Left lung (tissue), 10 donors: Measurements from ENCODE around the gene FRMD4A. TPM values are rescaled to one million over a fixed set of nuclear protein-coding genes. Genes with fewer than 3 reads are reported as not detected.

ENCODE experiments used
- ATAC-seq: fragments of 200-7000 bp; cut with Tn5 transposase; one replicate; pipeline ENCODE4 v1.9.1; 2020; ENCODE audit warnings: moderate library complexity
- DNase-seq, 4 donors: peaks; one replicate each; pipeline ENCODE4 v3.0.0-alpha.2; 2013 to 2020
- H3K27ac ChIP-seq, 2 donors: fragments of 200-600 bp; sonication (generic) in 1 of 2; one replicate each; pipeline versions ENCODE4 v1.5.0 to v1.8.0; 2020 to 2021
- H3K27me3 ChIP-seq, 2 donors: fragments of 200-600 bp; sonication (generic) in 1 of 2; one replicate each; pipeline versions ENCODE4 v1.5.0 to v1.8.0; 2020 to 2021
- H3K36me3 ChIP-seq, 2 donors: fragments of 200-600 bp; sonication (generic) in 1 of 2; one replicate each; pipeline versions ENCODE4 v1.5.0 to v1.8.0; 2020 to 2021
- H3K4me1 ChIP-seq, 2 donors: fragments of 200-600 bp; one replicate each; pipeline ENCODE4 v1.8.0; 2021
- H3K4me3 ChIP-seq, 2 donors: fragments of 200-600 bp; sonication (generic) in 1 of 2; one replicate each; pipeline versions ENCODE4 v1.5.0 to v1.8.0; 2020 to 2021; ENCODE audit warnings: mild to moderate bottlenecking in 1 of 2
- H3K9me3 ChIP-seq, 2 donors: fragments of 200-600 bp; sonication (generic) in 1 of 2; one replicate each; pipeline versions ENCODE4 v1.5.0 to v1.8.0; 2020 to 2021
- CTCF ChIP-seq, 2 donors: fragments of 200-600 bp; sonication (generic) in 1 of 2; IDR thresholded peaks; one replicate each; pipeline versions ENCODE4 v1.5.0 to v1.8.0; 2021; ENCODE audit warnings: antibody characterized with exemption in 2 of 2
- intact Hi-C, 2 donors: fragments of 100-400 bp; cut with DNase I; formaldehyde crosslinking; loops; one replicate each; pipeline versions ENCODE4 v1.11.2 to v1.14.2; 2022
- polyA plus RNA-seq, 6 donors: library from polyadenylated mRNA; unstranded; fragments of 120-200 nt; gene quantifications; one replicate each; pipeline ENCODE4 v1.2.1, GENCODE V29; 2013; ENCODE audit not compliant: insufficient read length in 6 of 6
- total RNA-seq, 2 donors: library from RNA; stranded (reverse); fragmentation: NEBNext Ultra II Directional; extraction: Animal tissue kit (Norgen Biotek cat#: 25700); gene quantifications; one replicate each; pipeline ENCODE4 v1.2.1, GENCODE V29; 2021
- donor health status: DM: no; HTN: yes; CAD: no.
- donor health status: DM: no; HTN: no; CAD: no.

The FRMD4A gene
- total and polyA plus RNA-seq, 8 donors, result 33.9 to 62.8 (median 57.0) TPM

GRCh38 chr10:13633689-13634088 lies 697.0 kb downstream of the FRMD4A start:
- H3K4me1 ChIP-seq, result no peaks in the 10 kb centered on the region
- no peaks in the 10 kb centered on the region for H3K27me3 ChIP-seq
- no peaks in the 10 kb centered on the region for H3K9me3 ChIP-seq
- intact Hi-C loops, result no loop called here
- no peak for TF ChIP-seq CTCF (IDR thresholded peaks at IDR 0.05)
- H3K27ac ChIP-seq, result peak overlapping the region in 1 of 2 donors; percentile 47
- ATAC-seq (peak; percentile 31), DNase-seq (peak in 1 of 4 donors; percentile 68)
- no peak overlapping the region for H3K4me3 ChIP-seq
- H3K36me3 ChIP-seq, result peaks cover 0 to 44% of the 10 kb centered on the region in 2 donors

GRCh38 chr10:13632884-13633440 lies 697.8 kb downstream of the FRMD4A start:
- no peaks in the 10 kb centered on the region for H3K4me1 ChIP-seq
- H3K4me3 ChIP-seq, result no peak overlapping the region
- DNase-seq (no peak), ATAC-seq (no peak)
- no peak for TF ChIP-seq CTCF (IDR thresholded peaks at IDR 0.05)
- peak overlapping the region in 1 of 2 donors; percentile 37 for H3K27ac ChIP-seq
- intact Hi-C loops, result no loop called here
- peaks cover 0 to 37% of the 10 kb centered on the region in 2 donors for H3K36me3 ChIP-seq
- no peaks in the 10 kb centered on the region for H3K9me3 ChIP-seq
- H3K27me3 ChIP-seq, result no peaks in the 10 kb centered on the region

GRCh38 chr10:13632440-13632839 lies 698.3 kb downstream of the FRMD4A start:
- TF ChIP-seq CTCF (IDR thresholded peaks at IDR 0.05), result no peak
- Histone ChIP-seq H3K4me1 (no peaks in the 10 kb centered on the region), H3K36me3 (peaks cover 0 to 40% of the 10 kb centered on the region in 2 donors), H3K27me3 (no peaks in the 10 kb centered on the region), H3K27ac (no peak overlapping the region), H3K4me3 (no peak overlapping the region), H3K9me3 (no peaks in the 10 kb centered on the region)
- DNase-seq, result no peak
- ATAC-seq, result no peak
- intact Hi-C loops, result no loop called here

GRCh38 chr10:13631594-13631993 lies 699.1 kb downstream of the FRMD4A start:
- no peak overlapping the region for H3K27ac ChIP-seq
- intact Hi-C loops, result no loop called here
- ATAC-seq, result no peak
- peaks cover 0 to 42% of the 10 kb centered on the region in 2 donors for H3K36me3 ChIP-seq
- TF ChIP-seq CTCF (IDR thresholded peaks at IDR 0.05), result no peak
- no peaks in the 10 kb centered on the region for H3K9me3 ChIP-seq
- no peak for DNase-seq
- no peaks in the 10 kb centered on the region for H3K27me3 ChIP-seq
- H3K4me1 ChIP-seq, result no peaks in the 10 kb centered on the region
- H3K4me3 ChIP-seq, result no peak overlapping the region

GRCh38 chr10:13630231-13630630 lies 700.5 kb downstream of the FRMD4A start:
- TF ChIP-seq CTCF (IDR thresholded peaks at IDR 0.05), result no peak

More at GRCh38 chr10:13630231-13630630, 700.5 kb downstream of the FRMD4A start:
- Histone ChIP-seq H3K4me3 (no peak overlapping the region), H3K9me3 (no peaks in the 10 kb centered on the region), H3K27ac (no peak overlapping the region), H3K27me3 (no peaks in the 10 kb centered on the region), H3K36me3 (peaks cover 0 to 37% of the 10 kb centered on the region in 2 donors), H3K4me1 (no peaks in the 10 kb centered on the region)
- DNase-seq, result peak in 1 of 4 donors; percentile 16
- no peak for ATAC-seq
- intact Hi-C loops, result no loop called here
